ENCODE measurements around the gene CLDN8.

DNA sequence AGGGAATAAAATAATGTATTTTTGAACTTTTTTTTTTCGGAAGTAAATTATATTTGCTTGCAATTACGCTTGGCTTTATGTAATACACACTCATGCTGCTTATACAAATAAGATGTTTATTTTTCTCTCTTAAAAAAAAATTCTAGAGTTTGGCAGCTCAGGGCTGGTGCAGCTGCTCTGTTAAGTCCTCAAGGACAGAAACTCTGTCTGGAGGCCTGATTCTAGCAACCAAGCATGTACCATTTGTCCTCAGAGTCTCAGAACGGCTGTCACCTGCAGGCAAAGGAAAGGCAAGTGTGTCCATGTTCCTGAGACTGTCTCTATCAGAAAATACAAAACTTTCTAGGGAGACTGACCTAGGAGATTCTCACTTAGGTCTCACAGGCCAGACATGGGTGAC is 26.1 kb downstream of the CLDN8 start:
- TF ChIP-seq ZNF256 (CRISPR knock-in tag; conservative IDR thresholded peaks at IDR 0.05): no peak
- TF ChIP-seq, protein P1, sequence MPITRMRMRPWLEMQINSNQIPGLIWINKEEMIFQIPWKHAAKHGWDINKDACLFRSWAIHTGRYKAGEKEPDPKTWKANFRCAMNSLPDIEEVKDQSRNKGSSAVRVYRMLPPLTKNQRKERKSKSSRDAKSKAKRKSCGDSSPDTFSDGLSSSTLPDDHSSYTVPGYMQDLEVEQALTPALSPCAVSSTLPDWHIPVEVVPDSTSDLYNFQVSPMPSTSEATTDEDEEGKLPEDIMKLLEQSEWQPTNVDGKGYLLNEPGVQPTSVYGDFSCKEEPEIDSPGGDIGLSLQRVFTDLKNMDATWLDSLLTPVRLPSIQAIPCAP (CRISPR knock-in tag; IDR thresholded peaks at IDR 0.05; ENCODE audit: low read depth): no peak
- no peak for TF ChIP-seq RFX1 (IDR thresholded peaks at IDR 0.05)

Data from HepG2 (cell line).